NCI-H748 treated with DMSO at 0.1 percent for 48 hours (cell line): Measurements from ENCODE around the gene YJU2.
"Not testable (repeated sequence)": the region's sequence is repeated elsewhere in the genome, so short reads cannot be mapped to it uniquely, and the experiment has no call there.

ENCODE experiments used
- DNase-seq: peaks from one replicate; lab custom pipeline; 2025; lab: John Stamatoyannopoulos, UW

YJU2 gene

DNA sequence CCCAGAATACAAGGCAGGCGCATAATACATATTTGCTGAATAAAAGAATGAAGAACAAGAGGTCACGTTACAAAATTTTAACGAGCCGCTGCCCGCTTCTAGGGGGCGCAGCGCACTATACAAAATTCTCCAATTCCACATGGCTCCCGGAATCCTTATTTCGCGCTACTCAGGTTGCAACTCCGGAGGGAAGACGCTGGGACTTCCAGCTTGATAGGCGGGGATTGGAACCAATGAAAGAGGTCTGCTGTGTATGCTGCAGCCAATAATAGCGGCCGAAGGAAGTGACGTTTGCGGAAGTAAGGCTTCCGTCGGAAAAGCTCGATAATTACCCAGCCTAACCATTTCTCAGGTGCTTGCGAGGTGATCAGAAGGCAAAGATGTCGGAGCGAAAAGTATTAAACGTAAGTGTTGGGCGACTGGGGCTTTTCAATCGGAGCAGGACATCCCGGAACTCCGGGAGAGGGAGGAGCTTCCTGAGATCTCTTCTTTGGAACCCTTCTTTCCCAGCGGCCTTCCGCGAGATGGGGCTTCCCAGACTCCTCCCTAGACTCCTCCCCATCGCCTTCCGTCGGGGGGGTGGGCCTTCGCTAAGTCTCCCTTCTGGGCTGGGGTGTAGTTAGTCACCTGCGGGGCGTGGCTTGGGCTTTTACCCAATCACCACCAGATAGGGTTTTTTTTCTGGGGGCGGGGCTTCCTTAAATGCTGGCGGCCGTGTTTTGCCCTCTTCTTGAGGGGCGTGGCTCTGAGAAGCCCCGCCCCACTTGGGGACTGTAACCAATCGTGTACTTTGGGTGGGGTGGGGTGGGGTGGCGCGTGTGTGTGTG lies at the start of gene YJU2:
Gene YJU2, plus strand, starts transcription at position 314 of the 827 bp plus-strand sequence. Its CDS starts 67 bp downstream, at position 381.
- peak; percentile 88 for DNase-seq

DNA sequence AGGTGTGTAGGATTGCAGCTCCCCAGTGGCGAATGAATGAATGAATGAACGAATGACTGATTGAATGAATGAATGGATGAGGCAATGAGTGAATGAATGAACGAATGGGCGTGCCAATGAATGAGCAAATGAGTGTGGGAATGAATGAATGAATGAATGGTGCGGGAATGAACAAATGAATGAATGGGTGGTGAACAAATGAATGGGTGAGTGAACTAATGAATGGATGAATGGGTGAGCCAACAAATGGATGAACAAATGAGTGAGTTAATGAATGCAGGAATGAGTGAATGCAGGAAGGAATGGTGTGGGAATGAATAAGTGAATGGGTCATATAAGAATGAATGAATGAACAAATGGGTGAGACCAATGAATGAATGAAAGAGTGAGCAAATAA lies 49.7 kb upstream of the YJU2 start:
- DNase-seq = no peak

DNA sequence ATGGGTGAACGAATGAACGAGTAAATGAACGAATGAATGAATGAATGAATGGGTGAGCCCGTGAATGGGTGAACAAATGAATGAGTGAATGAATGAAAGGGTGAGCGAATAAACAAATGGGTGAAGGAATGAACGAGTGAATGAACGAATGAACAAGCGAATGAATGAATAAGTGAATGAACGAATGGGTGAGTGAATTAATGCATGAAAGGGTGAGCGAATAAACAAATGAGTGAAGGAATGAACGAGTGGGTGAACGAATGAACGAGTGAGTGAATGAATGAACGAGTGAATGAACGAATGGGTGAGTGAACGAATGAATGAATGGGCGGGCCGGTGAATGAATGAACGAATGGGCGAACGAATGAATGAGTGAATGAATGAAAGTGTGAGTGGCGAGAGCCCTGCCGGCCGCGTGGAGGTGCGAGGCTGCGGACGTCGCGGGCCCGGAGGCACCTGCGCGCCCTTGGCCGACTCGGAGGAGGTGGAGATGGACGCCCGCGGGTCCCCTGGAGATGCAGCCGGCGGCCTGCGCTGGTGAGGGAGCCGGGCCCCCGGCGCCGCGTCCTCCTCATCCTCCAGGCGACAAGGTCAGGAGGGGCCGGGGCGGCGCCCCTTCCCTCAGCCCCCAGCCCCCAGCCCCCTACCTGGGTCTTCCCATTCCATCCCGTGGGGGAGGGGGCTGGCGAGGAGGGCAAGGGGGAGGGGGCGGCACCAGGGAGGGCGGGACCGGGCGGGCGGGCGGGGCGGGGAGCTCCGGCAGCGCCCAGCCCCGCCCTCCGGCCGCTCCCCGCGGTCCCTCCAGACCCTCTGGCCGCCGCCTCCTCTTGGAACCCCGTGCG lies 49.0 kb upstream of the YJU2 start:
- no peak for DNase-seq

DNA sequence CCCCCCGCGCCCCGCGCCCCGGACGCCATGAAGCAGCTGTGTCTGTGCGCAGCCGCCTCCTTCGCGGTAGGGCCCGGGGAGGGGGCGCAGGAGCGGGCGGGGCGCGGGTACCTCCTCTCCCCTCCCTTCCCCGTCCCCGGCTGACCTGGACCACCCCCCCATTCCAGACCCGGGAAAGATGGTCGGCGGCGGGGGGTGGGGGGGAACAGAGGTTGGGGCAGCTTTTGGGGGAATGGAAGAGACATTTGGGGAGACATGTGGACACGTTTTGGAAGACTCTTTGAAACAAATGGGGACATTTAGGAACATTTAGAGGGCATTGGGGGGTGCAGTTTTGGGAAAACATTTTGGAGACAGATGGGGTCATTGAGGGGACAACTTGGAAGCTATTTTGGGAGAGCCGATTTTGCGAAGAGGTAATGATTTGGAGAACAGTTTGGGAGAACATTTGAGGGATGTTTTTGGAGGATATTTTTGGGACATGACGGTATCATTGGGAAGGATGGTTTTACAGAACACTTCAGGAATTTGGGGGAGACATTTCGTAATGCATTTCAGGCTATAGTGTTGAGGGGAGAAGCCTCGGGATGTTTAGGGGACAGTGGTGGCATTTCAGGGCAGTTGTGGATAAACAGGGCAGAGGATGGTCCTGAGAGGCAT lies 48.3 kb upstream of the YJU2 start:
- DNase-seq = no peak

DNA sequence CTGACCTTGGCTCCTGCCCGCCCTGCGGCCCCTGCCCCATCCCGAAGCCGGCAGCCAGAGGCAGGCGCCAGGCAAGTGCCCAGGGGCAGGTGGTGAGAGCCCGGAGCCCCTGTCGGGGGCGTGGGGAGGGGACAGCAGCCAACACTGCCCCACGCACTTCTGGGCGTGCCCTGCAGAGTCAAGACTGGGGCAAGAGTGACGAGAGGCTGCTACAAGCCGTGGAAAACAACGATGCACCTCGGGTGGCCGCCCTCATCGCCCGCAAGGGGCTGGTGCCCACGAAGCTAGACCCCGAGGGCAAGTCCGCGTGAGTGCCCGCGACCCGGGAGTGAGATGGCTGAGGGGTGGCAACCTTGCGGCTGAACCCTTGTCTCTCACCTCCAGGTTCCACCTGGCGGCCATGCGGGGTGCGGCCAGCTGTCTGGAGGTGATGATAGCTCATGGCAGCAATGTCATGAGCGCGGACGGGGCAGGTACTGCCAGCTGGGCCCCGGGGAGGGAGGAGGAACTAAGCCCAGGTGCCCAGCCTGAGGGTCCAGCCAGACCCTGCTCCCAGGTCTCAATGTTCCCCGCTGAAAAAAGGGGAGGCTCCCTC lies 47.1 kb upstream of the YJU2 start:
- DNase-seq = no peak

DNA sequence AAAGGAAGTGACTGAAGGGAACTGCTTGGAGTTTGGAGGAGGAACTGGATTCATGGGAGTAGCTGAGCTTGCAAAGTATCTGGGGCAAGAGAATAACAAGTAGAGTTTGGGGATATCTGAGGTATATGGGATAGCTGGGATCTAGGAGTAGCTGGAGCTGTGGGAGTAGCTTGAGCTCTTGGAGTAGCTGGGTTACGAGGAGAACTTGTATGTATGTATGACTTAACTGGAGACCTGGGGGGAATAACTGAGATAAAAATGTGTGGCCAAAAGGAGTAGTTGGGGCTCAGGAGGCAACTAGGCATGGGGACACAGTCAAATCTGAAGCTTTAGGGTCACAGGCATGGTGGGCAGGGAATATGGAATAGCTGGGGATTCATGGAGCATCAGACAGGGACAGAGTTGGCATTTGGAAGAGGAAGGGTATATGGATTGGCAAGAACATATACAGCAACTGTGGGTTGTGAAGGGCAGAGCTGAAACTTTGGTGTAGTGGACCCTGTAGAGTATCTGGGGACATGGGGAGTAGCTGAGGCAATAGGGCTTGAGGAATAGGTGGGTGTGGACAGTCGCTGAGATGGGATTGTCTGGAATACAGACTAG lies 45.8 kb upstream of the YJU2 start:
- DNase-seq = no peak

DNA sequence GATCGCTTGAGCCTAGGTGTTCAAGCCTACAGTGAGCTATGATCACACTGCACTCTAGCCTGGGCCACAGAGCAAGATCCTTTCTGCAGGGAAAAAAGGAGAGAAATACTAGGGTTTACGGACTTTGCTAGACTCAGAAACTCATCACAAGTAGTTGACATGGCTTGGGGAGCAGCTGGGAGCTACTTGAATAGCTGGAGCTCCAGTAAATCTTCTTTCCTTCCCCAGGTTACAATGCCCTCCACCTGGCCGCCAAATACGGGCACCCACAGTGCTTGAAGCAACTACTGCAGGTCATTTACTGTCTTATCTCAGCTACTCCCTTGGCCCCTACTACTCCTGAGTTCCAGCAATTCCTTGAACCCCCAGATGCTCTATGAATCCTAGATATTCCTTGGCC lies 45.1 kb upstream of the YJU2 start:
- DNase-seq = no peak

DNA sequence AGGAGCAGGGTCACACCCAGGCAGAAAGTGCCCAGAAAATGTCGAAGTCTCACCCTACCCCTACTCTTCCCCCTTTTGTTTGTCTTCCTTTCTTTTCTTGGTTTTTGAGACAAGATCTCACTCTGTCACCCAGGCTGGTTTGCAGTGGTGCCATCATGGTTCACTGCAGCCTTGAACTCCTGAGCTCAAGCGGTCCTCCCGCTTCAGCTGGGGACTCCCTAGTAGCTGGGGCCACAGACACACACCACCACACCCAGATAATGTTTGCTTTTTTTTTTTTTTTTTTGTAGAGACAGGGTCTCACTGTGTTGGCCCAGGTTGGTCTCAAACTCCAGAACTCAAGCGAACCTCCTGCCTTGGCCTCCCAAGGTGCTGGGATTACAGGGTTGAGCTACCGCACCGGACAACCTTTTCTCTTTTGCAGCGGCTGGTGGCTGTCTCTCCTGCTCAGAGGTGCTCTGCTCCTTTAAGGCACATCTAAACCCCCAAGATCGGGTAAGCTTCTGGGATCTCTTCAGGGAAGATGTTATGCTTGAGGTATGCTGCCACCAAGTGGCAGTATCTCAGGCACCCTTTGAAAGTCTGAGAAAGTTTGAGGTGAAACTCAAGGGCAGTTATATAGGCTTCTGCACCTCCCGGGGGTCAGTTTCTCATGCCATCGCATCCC lies 39.9 kb upstream of the YJU2 start:
- no peak for DNase-seq

DNA sequence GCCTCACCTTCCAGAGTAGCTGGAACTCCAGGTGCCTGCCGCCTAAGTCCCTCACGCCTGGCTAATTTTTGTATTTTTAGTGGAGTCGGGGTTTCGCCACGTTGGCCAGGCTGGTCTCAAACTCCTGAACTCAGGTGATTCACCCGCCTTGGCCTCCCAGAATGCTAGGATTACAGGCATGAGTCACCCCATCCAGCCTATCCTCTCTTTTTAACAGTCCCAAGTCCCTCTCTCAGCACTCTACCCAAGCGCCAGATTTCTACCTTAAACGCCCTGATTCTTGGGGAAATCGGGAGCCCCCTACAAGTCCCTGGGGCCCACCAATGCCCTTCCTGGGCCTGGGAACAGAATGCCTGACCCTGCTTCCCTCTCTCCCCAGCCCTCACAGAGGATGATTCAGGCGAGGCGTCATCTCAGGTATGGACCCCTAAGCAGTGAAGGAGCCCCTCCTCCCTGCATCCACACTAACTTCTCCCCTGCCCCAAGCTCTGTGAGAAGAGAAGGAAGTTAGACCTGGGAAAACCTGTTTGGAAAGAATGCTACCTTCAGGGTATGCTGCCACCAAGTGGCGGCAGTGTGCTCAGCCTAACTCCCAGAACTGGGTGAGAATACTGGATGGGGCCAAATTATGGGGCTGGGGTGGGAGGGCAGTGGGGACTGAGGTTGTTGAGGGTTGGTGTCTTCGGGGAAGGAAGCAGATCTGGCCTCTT lies 38.3 kb upstream of the YJU2 start:
- DNase-seq = no peak

DNA sequence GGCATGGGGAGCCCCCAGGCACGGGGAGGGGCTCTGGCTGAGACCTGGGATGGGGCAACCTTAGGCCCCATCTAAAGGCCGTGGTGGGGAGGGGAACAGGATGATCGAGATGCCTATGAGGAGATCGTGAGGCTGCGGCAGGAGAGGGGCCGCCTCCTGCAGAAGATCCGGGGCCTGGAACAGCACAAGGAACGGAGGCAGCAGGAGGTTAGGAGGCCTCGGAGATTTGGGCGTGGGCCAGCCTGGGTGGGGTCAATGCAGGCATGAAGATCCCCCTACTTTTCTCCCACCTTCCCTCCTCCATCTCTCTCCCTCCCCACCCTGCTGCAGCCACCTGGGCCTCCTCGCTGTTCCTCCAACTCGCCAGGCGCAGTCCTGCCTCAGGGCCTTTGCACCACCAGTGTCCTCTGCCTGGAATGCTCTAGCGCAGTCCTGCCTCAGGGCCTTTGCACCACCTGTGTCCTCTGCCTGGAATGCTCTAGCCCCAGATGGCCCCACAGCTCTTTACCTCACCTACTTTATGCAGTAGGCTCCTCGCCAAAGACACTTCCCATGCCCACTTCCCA lies 36.6 kb upstream of the YJU2 start:
- DNase-seq = no peak

DNA sequence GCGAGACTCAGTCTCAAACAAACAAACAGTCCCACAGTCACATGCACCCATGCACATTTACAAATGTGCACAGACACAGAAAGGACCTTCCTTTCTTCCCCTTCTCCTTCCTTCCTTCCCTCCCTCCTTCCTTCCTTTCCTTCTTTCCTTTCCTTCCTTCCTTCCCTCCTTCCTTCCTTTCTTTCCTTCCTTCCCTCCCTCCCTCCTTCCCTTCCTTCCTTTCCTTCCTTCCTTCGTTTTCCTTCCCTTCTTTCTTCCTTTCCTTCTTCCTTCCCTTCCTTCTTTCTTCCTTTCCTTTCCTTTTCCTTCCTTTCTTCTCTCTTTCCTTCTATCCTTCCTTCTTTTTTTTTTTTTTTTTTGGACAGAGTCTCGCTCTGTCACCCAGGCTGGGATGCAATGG lies 33.8 kb upstream of the YJU2 start:
- DNase-seq = no peak

DNA sequence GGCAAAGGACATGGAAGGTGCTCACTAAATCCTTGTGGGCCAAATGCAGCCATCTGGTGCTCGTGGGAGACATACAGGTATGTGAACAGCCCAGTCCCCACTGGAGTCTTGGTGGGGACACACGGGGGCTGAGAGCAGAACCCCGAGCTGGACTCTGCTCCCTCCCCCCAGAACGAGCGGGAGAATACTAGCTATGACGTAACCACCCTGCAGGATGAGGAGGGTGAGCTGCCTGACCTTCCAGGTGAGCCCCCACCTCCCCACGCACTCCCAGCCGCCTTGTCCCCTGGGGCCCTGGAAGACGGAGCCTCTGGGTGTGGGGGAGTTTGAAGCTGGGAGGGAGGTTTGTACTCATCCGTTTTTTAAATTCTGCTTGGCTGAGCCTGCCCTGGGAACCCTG lies 31.1 kb upstream of the YJU2 start:
- DNase-seq = no peak

DNA sequence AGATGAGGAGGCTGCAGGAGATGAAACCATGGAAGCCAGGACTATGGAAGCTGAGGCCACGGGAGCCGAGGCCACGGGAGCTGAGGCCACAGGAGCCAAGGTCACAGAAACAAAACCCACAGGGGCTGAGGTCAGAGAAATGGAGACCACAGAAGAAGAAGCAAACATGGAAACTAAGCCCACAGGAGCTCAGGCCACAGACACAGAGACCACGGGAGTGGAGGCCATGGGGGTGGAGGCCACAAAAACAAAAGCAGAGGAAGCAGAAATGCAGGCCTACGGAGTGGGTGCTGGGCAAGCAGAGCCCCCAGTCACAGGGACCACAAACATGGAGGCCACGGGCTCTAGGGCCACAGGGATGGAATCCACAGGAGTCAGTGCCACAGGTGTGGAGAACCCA lies 30.0 kb upstream of the YJU2 start:
- no peak for DNase-seq

DNA sequence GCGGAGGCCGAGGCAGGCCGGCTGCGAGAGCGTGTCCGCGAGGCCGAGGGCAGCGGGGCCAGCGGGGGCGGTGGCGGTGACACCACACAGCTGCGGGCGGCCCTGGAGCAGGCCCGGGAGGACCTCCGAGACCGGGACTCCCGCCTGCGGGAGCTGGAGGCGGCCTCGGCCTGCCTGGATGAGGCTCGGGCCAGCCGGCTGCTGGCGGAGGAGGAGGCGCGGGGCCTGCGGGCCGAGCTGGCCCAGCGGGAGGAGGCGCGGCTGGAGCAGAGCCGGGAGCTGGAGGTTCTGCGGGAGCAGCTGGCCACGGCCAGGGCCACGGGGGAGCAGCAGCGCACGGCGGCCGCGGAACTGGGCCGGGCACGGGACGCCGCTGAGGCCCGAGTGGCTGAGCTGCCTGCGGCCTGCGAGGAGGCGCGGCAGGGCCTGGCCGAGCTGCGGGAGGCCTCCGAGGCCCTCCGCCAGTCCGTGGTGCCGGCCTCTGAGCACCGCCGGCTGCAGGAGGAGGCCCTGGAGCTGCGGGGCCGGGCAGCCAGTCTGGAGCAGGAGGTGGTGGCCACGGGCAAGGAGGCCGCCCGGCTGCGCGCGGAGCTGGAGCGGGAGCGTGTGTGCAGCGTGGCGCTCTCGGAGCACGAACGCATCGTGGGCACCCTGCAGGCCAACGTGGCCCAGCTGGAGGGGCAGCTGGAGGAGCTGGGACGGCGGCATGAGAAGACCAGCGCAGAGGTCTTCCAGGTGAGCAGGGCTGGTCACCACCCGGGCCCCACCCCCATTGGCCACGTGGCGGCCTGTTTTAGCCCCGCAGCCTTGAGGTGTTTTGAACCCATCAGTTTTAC lies 29.2 kb upstream of the YJU2 start:
- DNase-seq = no peak

DNA sequence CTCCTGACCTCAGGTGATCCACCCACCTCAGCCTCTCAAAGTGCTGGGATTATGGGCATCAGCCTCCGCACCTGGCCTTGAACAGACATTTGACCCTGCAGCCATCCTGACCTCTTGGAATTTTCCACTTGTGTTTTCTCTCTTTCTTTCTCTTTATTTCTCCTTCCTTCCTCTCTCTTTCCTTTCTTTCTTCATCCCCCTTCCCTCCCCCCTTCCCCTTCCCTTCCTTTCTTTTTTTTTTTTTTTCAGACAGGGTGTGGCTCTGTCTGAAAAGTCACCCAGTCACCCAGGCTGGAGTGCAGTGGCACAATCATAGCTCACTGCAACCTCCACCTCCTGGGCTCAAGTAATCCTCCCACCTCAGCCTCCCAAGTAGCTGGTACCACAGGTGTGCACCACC lies 28.4 kb upstream of the YJU2 start:
- DNase-seq = not testable (repeated sequence)

DNA sequence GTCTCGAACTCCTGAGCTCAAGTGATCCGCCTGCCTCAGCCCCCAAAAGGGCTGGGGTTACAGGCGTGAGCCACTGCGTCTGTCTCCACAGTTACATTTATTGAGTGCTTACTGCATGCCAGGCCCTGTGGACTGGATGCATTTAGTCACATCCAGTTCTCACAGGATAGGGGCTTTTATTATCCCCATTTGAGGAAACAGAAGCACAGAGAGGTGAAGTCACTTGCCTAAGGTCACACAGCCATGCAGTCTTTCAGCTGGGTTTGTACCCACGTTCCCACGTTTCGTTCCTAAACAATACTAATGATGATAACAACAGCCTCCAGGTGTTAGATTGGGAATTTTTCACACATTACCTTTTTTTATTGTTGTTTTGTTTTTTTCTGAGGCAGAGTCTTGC lies 26.7 kb upstream of the YJU2 start:
- no peak for DNase-seq

DNA sequence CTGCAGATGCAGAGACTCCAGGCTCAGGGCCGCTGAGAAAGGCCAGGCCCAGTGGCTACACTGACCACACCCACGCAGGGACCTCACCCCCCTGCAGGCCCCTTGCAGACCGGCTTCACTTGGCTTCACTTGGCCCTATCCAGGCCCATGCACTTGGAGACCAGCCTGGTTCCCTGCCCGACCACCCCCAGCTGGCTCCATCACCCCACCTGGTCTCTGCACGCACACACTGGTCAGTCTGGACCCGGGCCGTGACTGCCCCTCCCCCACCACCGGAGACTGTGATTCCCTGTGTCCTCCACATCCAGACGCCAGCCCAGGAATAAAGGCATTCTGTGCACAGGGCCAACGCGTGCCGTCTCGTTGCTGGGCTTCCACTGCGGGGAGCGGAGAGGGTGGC lies 22.4 kb upstream of the YJU2 start:
- DNase-seq = no peak

DNA sequence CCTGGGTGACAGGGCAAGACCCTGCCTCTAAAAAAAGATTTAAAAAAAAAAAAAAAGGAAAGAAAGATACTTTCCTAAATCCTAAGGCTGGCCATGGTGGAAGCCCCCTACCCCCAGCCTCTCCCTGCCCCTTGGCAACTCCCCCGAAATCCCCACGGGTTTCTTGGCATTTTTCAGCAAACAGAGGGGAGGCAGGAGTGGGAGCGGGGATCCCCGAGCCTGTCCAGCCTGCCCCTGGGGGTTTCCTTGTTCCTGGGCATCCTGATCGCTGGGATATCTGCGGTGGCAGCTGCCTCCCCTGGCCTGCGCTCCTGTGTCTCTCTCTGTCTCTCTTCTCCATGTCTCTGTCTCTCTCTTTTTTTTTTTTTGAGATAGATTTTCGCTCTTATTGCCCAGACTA lies 21.0 kb upstream of the YJU2 start:
- no peak for DNase-seq

DNA sequence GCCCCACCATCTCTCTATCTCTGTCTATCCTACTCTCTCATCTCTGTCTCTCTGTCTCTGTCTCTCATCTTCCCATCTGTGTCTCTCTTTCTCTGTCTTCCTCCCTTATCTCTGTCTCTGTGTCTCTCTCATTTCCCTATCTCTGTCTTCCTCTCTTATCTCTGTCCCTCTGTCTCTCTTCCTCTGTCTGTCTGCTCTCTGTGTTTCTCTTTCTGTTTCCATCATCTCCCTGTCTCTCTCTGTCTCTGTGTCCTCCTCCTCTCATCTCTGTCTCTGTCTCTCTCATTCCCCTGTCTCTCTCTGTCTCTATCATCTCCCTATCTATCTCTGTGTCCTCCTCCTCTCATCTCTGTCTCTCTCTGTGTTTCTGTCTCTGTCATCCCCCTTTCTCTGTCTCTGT lies 19.1 kb upstream of the YJU2 start:
- DNase-seq = no peak

DNA sequence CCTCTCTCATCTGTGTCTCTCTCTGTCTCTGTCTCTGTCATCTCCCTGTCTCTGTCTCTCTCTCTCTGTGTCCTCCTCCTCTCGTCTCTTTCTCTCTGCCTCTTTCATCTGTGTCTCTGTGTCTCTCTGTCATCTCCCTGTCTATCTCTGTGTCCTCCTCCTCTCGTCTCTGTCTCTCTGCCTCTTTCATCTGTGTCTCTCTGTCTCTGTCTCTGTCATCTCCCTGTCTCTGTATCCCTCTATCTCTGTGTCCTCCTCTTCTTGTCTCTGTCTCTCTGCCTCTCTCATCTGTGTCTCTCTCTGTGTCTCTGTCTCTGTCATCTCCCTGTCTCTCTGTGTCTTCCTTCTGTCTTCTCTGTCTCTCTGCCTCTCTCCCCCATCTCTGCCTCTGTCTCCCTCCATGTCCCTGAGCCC lies 18.1 kb upstream of the YJU2 start:
- DNase-seq = no peak
